NCI-H1436 (cell line): ENCODE measurements around the gene PSG2.
"Not testable (repeated sequence)": the region's sequence is repeated elsewhere in the genome, so short reads cannot be mapped to it uniquely, and the experiment has no call there.

Experiments used
- DNase-seq: peaks from one replicate; lab custom pipeline; 2025; lab: John Stamatoyannopoulos, UW

The PSG2 gene

DNA sequence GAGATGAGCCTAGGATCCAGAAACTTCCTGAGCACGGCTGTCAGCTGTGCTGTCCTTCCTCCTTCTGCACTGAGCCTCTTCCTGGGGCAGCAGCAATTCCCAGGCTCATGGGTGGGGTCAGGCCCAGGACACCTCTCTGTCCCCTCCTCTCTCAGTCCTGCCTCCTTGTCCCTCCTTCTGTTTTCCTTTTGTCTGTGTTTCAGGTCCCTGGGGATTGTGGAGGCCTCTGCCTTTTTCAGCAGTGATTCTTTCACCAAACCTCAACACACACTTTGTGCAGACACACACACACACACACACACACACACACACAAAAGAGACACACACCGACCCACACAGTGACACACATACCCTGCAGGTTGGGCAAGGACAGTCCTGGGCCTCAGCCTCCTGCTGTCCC lies at the start of gene PSG2:
TSS of gene PSG2 (minus strand) at position 101 of the 400 bp plus-strand sequence. CDS start 132 bp downstream, outside the sequence.
- not testable (repeated sequence) for DNase-seq

DNA sequence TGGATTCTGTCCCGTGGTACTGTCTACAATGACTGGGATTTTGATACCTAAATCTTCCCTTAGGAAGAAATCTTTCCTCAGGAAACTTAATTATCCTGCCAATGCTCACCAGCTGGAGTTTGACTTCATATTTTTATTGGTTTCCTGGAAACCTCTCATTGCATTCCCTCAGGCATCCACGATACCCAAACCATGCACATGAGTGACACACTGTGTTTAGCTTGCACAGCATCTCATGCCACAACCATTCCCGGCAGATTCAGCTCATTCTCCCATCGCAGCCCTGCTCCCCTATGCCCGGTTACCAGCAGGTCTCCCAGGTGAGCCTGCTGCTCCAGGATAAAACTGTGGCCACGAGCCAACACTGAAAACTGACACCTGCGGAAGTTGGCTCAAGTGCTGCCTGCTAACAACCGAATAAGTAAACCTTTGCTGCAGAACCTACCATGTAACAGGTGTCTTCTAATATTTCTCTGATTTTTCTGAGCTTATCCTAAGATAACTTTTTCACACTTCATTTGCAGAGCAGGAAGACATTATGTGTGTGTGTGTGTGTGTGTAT lies 48.9 kb upstream of the PSG2 start:
- not testable (repeated sequence) for DNase-seq

DNA sequence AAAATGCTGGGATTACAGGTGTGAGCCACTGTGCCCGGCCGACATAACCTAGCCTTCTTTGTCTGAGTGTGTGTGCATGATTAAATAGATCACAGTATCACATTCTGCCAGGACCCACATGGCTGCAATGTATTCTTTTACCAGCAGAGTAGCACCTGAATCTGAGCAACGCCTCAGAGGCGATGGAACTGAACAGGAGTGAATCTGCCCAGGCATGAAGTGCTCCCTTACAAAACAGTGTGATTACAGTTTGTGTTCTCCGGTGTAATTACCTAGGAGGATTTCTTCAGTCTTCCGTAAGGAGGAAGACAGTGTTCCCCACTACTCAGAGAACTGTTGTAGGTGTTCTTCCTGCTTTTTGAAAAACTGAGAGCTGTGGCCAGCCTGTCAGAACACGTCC lies 46.7 kb upstream of the PSG2 start:
- not testable (repeated sequence) for DNase-seq

DNA sequence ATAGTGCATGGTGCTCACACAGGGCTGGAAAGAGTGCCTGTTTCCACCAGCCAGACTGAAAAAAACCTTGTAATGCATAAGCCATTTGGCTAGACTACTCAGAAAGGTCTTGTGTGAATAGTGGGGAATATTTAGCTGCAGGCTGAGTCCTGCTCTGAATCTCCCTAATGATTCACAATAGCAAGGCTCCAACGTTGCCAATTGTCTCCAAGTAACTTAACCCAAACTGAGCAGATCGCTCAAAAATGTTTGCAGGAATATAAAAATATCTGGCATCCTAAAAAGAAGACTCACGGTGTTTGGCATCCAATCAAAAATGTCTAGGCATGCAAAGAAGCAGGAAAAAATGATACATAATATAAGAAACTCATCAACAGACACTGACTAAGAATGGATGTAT lies 44.8 kb upstream of the PSG2 start:
- DNase-seq = not testable (repeated sequence)

DNA sequence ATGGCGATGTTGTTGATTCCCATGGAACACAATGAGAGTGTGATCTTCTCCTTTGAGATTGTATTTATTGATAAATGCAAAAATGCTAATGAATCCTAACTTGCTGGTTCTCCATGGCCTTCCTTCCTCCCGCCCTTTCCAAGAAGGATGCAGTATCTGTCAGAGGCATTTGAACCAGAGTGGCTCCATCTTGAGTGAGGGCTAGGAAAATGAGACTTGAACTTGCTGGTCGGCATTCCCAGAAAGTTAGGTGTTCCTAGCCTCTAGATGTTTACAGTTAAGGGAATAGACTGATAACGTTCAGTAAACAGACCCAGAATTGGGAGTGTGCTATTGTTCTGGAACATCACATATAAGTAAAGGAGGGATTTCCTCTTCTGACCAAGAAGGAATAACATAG lies 44.2 kb upstream of the PSG2 start:
- no peak for DNase-seq

DNA sequence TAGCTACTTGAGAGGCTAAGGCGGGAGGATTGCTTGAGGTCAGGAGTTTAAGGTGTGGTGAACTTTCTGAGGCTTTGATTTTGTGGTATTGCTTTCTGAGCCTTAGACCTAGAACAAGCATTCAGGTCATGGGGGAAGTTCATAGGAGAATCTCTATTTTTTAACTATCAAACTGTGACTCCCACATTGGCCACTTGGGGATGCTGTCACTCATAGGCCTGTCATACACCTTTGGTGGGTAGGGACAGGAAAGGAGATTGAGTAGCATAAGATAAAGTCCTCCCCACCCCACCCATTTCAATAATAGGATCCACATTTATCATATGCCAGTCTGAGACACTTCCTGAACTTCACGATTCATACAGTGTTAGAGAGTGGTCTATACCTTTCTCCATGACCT lies 41.9 kb upstream of the PSG2 start:
- DNase-seq = no peak

DNA sequence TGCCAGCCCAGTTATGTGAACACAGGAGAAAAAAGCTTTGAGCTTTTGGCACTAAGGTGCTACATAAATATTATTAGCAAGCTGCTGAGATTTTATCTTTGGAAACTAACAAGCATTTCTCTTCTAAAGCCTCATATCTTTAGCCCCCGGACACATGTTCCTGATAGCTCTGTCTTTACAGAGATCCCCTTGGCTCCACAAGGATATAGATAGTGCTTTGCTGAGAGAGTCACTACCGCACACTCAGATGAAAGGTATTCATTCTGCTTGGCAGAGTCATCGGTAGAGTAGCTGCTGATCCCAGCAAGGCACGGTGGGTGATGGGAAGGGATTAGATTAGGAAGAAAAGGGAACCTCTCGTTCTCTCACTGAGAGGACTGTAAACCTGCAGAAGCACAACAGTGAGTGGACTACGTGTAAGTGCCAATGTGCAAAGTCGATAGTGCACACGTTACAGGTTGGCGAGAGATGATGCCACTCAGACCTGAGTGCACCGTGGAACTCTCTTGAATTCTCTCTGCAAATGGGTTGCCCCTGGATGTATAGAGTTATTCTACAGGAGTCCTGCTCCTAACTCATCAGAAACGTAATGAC lies 38.0 kb upstream of the PSG2 start:
- not testable (repeated sequence) for DNase-seq

DNA sequence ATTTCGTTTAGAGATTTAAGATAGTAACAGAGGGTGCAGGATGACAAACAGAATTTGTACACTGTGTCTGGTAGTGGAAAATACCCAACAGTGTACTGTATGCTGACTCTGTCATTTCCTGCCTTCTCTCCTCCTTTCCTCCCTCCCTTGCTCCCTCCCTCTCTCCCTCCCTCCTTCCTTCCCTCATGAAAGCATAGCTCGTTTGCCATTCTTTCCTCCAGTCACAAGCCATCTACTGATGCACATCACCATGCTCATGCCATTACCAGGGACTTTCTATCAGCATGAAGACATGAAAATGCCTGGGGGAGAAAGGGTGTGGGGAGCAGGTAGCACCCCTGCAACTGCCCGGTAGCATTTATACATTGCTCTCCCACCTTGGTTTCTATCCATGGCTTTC lies 37.0 kb upstream of the PSG2 start:
- DNase-seq = not testable (repeated sequence)

DNA sequence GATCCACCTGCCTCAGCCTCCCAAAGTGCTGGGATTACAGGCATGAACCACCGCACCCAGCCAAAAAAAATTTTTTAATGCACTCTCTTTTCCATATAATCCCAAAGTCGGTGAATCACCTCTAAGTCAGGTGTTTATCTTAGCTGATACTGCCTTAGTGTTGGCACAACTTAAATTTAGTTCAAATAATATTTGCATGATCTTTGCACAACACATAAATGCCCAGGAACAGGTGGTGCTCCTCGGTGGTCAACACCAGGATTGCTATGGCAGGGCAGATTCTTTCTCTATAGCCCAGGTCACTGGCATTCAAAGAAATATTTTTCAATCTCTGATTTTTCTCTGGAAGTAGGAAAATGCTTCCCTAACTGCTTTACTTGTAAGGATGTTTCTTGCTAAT lies 33.9 kb upstream of the PSG2 start:
- DNase-seq = not testable (repeated sequence)

DNA sequence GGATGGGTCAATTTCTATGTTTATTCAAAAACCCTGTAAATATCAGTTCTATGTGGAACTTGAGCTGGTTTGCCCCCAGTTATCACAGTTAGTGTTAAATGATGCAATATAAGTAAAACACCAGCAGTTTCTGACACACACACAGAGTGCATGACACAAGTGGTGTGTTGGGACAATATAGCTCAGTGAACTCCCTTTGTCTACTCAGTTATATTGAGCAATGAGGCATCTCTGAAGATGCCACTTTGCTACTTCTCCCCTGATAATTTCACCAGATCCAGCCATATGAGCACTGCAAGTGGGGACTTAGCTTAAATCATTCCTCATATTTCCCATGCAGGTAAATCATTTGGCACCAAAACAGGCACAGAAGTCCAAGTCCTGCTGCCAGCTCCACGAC lies 33.0 kb upstream of the PSG2 start:
- not testable (repeated sequence) for DNase-seq

DNA sequence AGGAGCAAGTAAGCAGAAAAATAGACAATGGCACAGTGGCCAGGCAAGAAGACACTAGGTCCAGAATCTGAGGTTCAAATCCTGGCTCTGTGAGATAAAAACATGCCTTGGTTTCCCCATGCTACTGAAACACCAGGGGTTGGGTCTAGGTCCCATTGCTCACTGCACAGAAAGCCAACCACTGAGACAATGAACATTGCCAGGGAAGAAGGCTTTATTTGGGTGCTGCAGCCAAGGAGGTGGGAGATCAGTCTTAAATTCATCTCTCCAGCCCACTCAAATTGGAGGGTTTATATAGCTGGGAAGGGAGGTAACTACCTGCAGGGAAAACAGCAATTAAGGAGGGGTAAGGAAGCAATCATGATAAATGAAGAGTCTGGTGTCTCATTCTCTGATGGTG lies 32.6 kb upstream of the PSG2 start:
- not testable (repeated sequence) for DNase-seq

DNA sequence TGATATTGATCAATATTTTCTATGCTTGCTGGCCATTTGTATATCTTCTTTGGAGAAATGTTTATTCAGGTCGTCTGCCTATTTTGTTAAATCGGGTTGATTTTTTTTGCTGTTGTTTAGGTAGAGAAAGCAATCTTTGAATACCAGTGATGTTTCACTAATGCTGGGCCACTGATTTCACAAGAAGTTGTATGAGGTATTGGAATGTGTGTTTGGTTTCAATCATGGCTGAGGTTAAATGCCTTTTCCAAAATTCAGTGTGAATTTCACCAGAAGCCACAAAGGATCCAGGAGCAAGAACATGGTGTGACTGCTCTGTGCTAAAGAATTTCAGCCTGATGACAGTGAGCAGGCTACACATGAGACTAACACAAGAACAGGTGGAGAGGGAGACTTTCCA lies 32.1 kb upstream of the PSG2 start:
- not testable (repeated sequence) for DNase-seq

DNA sequence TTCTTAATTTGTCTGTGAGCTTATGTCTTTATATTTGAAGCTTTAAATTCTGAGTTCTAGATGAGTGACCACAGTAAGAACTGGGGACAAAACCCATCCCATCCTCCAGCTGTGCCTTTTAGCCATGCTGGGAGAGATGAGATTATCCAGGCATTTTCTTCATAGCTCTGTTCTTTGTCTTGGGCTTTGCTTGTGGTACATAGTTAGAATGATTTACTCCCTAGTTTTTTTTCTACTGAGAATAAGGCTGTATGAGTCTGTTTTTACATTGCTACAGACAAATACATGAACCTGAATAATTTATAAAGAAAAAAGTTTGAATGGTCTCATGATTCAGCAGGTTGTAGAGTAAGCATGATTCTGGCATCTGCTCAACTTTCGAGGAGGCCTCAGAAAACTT lies 24.9 kb upstream of the PSG2 start:
- DNase-seq = not testable (repeated sequence)

DNA sequence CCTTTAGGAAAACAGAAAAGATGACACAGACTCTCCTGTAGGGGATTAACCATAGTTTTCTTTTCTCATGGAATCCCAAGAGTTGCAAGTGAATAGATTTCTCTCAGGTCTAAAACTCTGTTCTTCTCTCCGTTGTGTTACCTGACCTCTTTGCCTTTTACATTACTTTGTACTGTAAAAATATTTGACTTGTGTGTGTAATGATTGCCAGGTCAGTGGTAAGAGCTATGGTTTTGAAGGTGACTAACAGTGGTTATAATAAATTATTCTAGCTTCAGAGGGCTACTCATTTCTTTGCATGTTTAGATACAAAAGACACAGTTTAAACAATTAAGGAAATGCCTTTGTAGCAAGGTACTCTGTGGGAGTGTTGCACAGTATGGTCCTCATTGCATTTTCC lies 23.0 kb upstream of the PSG2 start:
- no peak for DNase-seq

DNA sequence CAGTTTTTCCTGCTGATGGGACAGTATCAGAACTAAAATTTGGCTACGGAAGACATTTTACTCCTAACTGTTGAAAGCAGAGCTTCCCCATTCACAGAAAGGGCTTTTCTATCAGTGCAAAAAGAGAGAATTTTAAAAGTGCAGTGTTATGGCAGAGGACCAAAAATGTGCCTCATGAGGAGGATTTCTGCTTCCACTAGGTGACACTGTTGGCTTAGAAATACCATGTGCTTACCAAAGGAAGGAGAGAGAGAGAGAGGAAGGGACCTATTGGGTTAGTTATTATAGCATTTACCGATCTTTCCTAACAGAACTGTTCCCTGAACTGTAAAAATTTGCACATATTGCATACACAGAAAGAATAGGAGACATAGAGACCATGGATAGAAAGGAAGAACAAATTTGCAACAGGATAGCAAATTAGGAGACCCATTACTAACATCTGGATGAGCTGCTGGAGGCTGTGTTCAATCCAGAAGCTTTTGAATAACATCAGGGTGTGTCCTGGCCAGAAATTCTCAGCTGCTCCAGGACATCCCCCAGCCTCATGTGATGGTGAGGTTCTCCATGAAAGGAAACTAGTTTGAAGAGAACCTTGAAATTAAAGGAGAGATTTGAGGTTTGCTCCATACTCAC lies 21.8 kb upstream of the PSG2 start:
- not testable (repeated sequence) for DNase-seq

DNA sequence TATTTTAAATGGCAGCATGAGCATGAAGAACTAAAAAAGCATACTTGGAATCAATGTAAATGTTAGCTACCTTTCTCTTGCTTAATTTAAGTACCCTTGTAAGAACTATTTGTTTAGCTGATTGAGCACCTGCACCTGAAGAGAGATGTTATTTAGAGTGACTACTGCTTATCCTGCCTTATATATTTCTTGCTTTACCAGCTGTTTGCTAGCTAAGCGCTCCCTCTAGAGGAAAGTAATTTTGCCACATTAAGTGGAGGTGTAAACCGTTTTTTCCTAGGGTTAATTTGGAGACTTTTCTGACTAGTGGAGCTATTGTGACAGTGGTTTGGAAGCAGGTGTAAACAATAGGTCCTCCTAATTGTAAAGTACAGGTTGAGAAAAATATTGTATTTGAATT lies 19.4 kb upstream of the PSG2 start:
- DNase-seq = no peak

DNA sequence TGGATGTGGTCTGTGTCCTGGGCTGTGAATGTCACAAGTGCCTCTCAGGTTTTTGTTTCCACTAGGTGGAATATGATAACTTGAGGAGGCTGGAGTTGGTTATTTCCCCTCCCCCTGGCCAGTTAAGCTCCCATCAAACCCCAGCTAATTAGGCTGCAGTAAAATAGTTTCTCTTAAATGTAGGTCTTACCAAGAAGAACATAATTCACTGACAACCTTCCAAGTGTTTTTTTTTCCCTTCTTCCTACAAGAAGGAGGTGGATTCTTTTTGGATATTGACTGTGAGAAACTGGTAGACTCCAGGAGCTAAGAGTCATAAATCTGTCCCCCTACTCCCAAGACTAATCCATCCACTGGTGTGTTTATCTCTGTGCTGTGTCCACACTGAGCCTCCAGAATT lies 15.9 kb upstream of the PSG2 start:
- DNase-seq = not testable (repeated sequence)

DNA sequence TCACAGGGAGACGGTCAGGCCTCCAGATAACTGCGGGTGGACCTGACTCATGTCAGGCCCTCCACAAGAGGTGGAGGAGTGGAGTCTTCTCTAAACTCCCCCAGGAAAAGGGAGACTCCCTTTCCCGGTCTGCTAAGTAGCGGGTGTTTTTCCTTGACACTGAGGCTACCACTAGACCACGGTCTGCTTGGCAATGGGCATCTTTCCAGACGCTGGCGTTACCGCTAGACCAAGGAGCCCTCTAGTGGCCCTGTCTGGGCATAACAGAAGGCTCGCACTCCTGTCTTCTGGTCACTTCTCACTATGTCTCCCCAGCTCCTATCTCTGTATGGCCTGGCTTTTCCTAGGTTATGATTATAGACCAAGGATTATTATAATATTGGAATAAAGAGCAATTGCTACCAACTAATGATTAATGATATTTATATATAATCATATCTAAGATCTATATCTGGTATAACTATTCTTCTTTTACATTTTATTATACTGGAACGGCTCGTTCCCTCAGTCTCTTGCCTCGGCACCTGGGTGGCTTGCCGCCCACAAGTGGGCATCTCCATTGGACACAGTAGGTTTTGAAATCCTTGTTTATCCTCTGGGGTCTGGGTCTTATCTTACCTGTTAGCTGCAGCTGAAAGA lies 5.3 kb upstream of the PSG2 start:
- not testable (repeated sequence) for DNase-seq

DNA sequence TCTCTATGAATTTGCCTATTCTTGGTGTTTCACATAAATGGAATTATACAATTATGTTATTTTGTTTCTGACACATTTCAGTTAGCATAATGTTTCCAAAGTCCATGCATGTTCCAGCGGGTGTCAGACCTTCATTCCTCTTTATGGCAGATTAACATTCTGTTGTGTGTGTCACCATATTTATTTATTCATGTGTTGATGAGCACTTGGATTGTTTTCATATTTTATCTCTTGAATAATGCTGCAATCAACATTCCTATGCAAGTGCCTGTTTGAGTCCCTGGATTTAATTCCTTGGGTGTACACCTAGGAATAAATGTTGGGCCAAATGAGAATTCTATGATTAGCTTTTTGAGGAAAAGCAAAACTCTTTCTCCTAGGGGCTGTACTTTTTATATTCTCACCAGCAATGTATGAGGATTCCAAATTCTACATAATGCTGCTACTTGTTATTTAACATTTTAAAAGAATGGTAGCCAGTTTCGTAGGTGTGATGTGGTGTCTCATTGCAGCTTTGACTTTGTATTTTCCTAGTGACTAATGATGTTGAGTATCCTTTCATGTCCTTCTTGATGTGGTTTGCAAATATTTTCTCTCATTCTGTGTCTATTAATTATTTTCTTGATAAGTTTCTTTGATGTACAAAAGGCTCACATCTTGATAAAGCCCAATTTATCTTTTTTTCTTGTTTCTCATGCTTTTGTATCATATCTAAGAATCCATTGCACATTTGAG lies 3.5 kb upstream of the PSG2 start:
- not testable (repeated sequence) for DNase-seq

DNA sequence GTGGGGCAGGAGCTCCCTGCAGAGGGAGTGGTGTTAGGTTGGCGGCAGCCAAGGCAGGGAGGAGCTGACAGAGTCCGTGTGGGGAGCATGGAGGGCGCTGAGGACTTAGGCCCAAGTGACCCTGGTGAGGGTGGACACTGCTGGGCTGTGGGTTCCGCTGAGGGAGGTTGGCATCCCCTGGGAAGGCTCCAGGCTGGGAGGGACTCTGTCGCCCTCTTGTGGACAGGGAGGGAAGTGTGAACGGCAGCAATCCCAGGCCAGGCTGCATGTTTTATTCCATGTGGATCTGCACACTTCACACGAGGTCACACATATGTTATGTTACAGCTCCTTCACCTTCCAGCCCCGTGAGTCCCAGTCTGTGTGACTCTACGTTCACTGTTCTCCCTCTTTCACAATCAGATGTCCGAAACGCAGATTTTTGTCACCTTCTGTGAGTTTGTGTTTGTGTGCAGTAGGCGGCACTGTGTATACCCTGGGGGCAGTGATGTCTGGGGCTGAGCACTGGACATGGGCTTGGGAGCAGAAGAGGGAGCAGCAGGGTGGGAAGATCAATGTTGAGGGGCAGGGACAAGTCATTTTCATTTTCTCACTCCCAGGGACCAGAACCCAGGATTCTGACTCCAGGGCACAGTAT lies 1.8 kb upstream of the PSG2 start:
- not testable (repeated sequence) for DNase-seq

DNA sequence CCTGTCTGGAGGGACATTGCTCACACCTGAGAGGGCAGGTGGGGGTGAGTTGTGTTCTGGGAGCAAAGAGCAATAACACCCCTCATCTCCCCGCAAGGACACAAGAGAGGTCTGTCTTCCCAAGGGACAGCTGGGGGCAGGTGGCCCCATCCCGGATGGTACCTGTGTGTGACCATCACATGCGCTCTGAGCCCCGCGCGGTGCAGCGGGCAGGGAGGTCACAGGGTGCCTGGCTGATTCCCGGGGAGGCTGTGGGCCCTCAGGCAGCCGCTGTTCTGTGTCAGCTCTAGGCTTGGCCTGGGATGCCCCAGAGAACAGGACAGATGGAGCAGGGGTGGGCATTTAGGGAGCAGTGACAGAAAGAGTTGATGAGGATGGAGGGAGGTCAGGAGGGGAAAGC lies 1.2 kb upstream of the PSG2 start:
- DNase-seq = not testable (repeated sequence)

DNA sequence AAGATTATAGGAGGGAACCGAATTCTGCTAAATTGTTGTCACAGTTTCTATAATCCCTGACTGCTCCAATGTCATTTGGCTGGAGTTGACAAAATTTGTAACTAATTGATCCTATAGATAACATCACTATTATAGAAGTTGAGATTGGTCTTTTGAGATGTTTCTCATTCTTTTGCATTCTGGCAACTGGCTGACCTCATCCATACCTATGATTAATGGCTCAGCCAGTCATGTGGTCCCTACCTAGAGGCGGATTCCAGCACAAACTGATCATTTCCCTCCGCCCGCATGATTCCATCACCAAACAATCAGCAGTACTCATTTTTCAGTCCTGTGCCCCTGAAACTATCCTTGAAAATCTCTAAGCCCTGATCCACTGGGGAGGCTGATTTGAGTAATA lies 4.2 kb downstream of the PSG2 start:
- DNase-seq = no peak
